ENCODE data around the gene IL1RAPL2. TPM values are rescaled to one million over a fixed set of nuclear protein-coding genes. Genes with fewer than 3 reads are reported as not detected.
"Not testable (repeated sequence)": the region's sequence is repeated elsewhere in the genome, so short reads cannot be mapped to it uniquely, and the experiment has no call there.

IL1RAPL2 gene
- total RNA-seq, 1 experiment from 2014 or later: not detected

- no peak overlapping the region for H3K4me3 ChIP-seq
- no peak overlapping the region for H3K27ac ChIP-seq
- H3K9me3 ChIP-seq (replicated peaks): no peaks in the 10 kb centered on the region
- no peaks in the 10 kb centered on the region for H3K27me3 ChIP-seq (replicated peaks)
- DNase-seq (ENCODE audit: low read depth in 1 of 2, low spot score in 2 of 2): no peak
- no peaks in the 10 kb centered on the region for H3K4me1 ChIP-seq (replicated peaks)
- no peaks in the 10 kb centered on the region for H3K36me3 ChIP-seq
Measured at GRCh38 chrX:105219454-105220401, 653.7 kb downstream of the IL1RAPL2 start.

DNA sequence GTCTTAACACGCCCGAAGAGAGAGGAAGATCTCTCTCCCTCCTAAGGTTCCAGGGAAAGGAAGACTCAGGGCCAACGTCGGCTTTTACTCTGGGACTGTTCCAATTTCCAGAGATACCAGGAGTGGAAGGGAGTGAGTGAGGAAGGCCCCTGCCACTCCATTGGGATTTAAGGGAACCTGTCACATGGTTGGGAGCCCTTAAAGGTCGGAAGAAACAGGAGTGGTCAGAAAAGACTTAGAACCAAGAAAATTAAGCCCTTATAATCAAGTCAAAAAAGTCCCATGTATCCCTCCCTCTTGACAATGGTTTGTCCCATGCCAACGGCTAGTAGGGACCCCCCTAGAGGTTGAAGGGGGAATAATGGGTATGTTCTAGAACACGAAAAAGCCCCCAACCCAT lies 654.6 kb downstream of the IL1RAPL2 start, which contains the start of gene TEX13A:
Gene TEX13A (minus strand): TSS at position 59 of the 400 bp plus-strand sequence. CDS start 297 bp downstream, outside the sequence.
- Histone ChIP-seq H3K4me3 (no peak within 1 kb of the TSS), H3K27ac (no peak within 1 kb of the TSS), H3K9me3 (replicated peaks) (no peaks in the 10 kb centered on the region), H3K36me3 (no peaks in the 10 kb centered on the region), H3K4me1 (replicated peaks) (no peaks in the 10 kb centered on the region), H3K27me3 (replicated peaks) (no peaks in the 10 kb centered on the region)
- no peak for DNase-seq (ENCODE audit: low read depth in 1 of 2, low spot score in 2 of 2)

- no peak for DNase-seq (ENCODE audit: low read depth in 1 of 2, low spot score in 2 of 2)
- H3K36me3 ChIP-seq: no peaks in the 10 kb centered on the region
- no peaks in the 10 kb centered on the region for H3K27me3 ChIP-seq (replicated peaks)
- no peak overlapping the region for H3K27ac ChIP-seq
- H3K4me3 ChIP-seq: no peak overlapping the region
- H3K9me3 ChIP-seq (replicated peaks): no peaks in the 10 kb centered on the region
- no peaks in the 10 kb centered on the region for H3K4me1 ChIP-seq (replicated peaks)
Measured at GRCh38 chrX:105221374-105221773, 655.4 kb downstream of the IL1RAPL2 start.

- Histone ChIP-seq H3K4me1 (replicated peaks) (no peaks in the 10 kb centered on the region), H3K27ac (no peak overlapping the region), H3K36me3 (no peaks in the 10 kb centered on the region), H3K9me3 (replicated peaks) (no peaks in the 10 kb centered on the region), H3K27me3 (replicated peaks) (no peaks in the 10 kb centered on the region), H3K4me3 (no peak overlapping the region)
- DNase-seq (ENCODE audit: low read depth in 1 of 2, low spot score in 2 of 2): no peak
Measured at GRCh38 chrX:105226499-105226898, 660.5 kb downstream of the IL1RAPL2 start.

GRCh38 chrX:105228602-105229001 lies 662.6 kb downstream of the IL1RAPL2 start:
- no peak for DNase-seq (ENCODE audit: low read depth in 1 of 2, low spot score in 2 of 2)
- Histone ChIP-seq H3K36me3 (no peaks in the 10 kb centered on the region), H3K4me1 (replicated peaks) (no peaks in the 10 kb centered on the region), H3K9me3 (replicated peaks) (no peaks in the 10 kb centered on the region), H3K27me3 (replicated peaks) (no peaks in the 10 kb centered on the region), H3K27ac (no peak overlapping the region), H3K4me3 (no peak overlapping the region)

- Histone ChIP-seq H3K4me1 (replicated peaks) (no peaks in the 10 kb centered on the region), H3K9me3 (replicated peaks) (no peaks in the 10 kb centered on the region), H3K36me3 (no peaks in the 10 kb centered on the region), H3K27ac (no peak overlapping the region), H3K4me3 (no peak overlapping the region), H3K27me3 (replicated peaks) (no peaks in the 10 kb centered on the region)
- DNase-seq (ENCODE audit: low read depth in 1 of 2, low spot score in 2 of 2): no peak
Measured at GRCh38 chrX:105229146-105229545, 663.1 kb downstream of the IL1RAPL2 start.

DNA sequence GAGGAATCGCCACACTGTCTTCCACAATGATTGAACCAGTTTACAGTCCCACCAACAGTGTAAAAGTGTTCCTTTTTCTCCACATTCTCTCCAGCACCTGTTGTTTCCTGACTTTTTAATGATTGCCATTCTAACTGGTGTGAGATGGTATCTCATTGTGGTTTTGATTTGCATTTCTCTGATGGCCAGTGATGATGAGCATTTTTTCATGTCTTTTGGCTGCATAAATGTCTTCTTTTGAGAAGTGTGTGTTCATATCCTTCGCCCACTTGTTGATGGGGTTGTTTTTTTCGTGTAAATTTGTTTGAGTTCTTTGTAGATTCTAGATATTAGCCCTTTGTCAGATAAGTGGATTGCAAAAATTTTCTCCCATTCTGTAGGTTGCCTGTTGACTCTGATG lies 671.4 kb downstream of the IL1RAPL2 start:
- not testable (repeated sequence) for H3K36me3 ChIP-seq; H3K27ac ChIP-seq; H3K4me3 ChIP-seq; DNase-seq (ENCODE audit: low read depth in 1 of 2, low spot score in 2 of 2); H3K27me3 ChIP-seq (replicated peaks); H3K9me3 ChIP-seq (replicated peaks); H3K4me1 ChIP-seq (replicated peaks)

GRCh38 chrX:105241056-105241455 lies 675.1 kb downstream of the IL1RAPL2 start:
- Histone ChIP-seq H3K36me3 (no peaks in the 10 kb centered on the region), H3K27ac (no peak overlapping the region), H3K27me3 (replicated peaks) (no peaks in the 10 kb centered on the region), H3K4me1 (replicated peaks) (no peaks in the 10 kb centered on the region), H3K4me3 (no peak overlapping the region), H3K9me3 (replicated peaks) (no peaks in the 10 kb centered on the region)
- DNase-seq (ENCODE audit: low read depth in 1 of 2, low spot score in 2 of 2): no peak

DNA sequence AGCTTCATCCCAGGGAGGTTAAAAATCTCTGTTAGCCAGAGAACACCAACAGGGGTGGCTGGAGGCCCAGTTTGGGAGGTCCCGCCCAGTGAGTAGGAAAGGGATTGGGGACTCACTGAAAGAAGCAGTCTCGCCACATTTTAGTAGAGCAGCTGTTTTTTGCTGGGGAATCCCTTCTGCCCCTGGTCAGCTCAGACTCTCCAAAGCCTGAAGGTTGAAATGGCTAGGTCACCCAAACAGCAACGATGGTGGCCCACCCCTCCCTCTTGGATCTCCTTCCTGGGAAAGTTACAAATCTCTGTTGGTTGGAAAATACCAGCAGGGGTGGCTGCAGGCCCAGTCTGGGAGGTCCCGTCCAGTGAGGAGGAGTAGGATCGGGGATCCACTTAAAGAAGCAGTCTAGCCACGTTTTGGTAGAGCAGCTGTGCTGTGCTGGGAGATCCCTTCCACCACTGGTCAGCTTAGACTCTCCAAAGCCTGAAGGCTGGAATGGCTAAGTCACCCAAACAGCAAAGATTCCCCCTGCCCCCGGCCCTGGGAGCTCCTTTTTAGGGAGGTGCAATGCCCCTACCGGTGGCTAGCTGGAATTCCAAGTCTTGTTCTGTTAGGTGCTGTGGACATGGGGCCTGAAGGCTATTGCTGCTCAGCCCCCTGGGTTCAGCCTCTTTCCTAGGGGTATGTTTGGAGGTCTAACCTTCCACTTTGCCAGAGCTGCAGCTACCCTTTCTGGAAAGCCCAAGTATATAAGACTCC lies 694.5 kb downstream of the IL1RAPL2 start:
- no peak for DNase-seq (ENCODE audit: low read depth in 1 of 2, low spot score in 2 of 2)
- H3K27ac ChIP-seq: no peak overlapping the region
- H3K36me3 ChIP-seq: no peaks in the 10 kb centered on the region
- no peaks in the 10 kb centered on the region for H3K27me3 ChIP-seq (replicated peaks)
- no peaks in the 10 kb centered on the region for H3K4me1 ChIP-seq (replicated peaks)
- H3K9me3 ChIP-seq (replicated peaks): no peaks in the 10 kb centered on the region
- no peak overlapping the region for H3K4me3 ChIP-seq

DNA sequence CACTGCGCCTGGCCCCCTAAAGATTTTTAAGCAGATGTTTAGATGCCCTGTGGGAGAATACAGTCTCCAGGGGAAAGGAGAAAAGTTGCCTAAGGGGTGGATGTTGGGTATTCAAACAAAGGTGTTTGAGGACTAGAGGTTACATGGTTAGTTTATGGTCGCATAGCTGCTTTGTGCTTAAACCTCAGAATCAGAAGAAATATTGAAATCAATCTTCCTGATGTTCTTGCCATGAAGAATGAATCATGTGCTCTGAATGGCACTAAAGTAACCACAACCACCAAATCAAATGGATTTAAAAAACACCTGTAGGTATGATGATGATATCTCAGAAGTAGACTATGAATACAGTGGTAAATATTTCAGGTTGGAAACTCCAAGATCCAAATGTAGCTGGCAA lies 697.2 kb downstream of the IL1RAPL2 start:
- DNase-seq (ENCODE audit: low read depth in 1 of 2, low spot score in 2 of 2): no peak
- no peaks in the 10 kb centered on the region for H3K27me3 ChIP-seq (replicated peaks)
- H3K4me1 ChIP-seq (replicated peaks): no peaks in the 10 kb centered on the region

DNA sequence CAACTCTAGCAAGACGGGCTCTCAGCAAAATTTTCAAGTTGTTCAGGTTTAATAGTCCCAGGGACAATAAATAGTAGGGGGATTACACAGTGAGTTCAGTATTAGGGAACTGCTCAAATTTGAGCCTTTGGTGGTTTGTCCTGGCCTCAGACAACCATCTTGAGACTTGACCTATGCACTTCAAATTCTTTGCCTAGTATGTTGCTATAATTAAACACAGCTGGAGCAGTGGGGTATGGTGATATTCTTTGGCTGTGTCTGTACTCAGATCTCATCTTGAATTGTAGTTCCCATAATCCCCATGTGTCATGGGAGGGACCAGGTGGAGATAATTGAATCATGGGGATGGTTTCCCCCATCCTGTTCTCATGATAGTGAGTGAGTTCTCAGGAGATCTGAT lies 697.8 kb downstream of the IL1RAPL2 start:
- DNase-seq (ENCODE audit: low read depth in 1 of 2, low spot score in 2 of 2): no peak

More for the DNA sequence above, 697.2 kb downstream of the IL1RAPL2 start:
- H3K4me3 ChIP-seq: no peak overlapping the region
- no peaks in the 10 kb centered on the region for H3K36me3 ChIP-seq
- H3K27ac ChIP-seq: no peak overlapping the region
- H3K9me3 ChIP-seq (replicated peaks): no peaks in the 10 kb centered on the region

DNA sequence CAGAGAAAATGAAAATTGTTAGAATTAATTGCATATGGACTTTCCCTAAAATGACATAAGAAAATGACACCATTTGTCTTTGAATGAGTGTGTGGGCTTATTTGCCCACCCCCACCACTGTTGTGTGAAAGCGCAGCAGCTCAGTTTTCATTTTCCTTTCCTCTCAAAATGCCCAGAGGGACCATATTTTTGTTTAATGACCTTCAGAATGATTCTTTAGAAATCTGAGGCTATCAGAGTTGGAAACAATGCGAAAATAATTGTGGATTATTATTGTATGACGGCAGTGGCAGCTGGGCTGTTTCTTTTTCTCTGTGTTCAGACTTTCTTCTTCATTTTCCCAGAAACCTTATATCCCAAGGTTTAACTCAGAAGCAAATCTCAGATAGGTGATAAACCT lies 699.1 kb downstream of the IL1RAPL2 start:
- Histone ChIP-seq H3K27ac (no peak overlapping the region), H3K36me3 (no peaks in the 10 kb centered on the region), H3K9me3 (replicated peaks) (no peaks in the 10 kb centered on the region), H3K4me1 (replicated peaks) (no peaks in the 10 kb centered on the region), H3K4me3 (no peak overlapping the region), H3K27me3 (replicated peaks) (no peaks in the 10 kb centered on the region)
- no peak for DNase-seq (ENCODE audit: low read depth in 1 of 2, low spot score in 2 of 2)

More for the DNA sequence above, 697.8 kb downstream of the IL1RAPL2 start:
- H3K4me3 ChIP-seq: no peak overlapping the region
- H3K4me1 ChIP-seq (replicated peaks): no peaks in the 10 kb centered on the region
- H3K9me3 ChIP-seq (replicated peaks): no peaks in the 10 kb centered on the region
- H3K36me3 ChIP-seq: no peaks in the 10 kb centered on the region
- H3K27ac ChIP-seq: no peak overlapping the region
- no peaks in the 10 kb centered on the region for H3K27me3 ChIP-seq (replicated peaks)

DNA sequence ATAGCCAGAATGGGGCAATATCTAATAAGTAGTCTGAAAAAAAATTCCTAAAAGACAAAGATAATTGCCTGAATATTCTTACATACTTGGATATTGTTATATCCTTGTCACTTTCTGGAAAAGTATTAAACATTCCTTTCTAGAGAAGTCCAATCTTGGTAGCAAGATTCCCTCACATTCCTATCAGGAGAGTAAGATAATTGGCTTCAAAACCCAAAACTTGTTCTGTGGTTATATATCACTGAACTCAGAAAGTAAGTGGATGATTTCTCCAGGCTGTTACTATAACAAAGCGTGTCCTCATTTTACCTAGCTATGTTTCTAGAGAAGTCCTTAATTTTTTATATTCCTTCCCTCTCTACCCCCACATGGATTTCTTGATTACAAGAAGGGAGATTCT lies 700.5 kb downstream of the IL1RAPL2 start:
- Histone ChIP-seq H3K27ac (no peak overlapping the region), H3K9me3 (replicated peaks) (no peaks in the 10 kb centered on the region), H3K4me3 (no peak overlapping the region), H3K4me1 (replicated peaks) (no peaks in the 10 kb centered on the region), H3K27me3 (replicated peaks) (no peaks in the 10 kb centered on the region), H3K36me3 (no peaks in the 10 kb centered on the region)
- DNase-seq (ENCODE audit: low read depth in 1 of 2, low spot score in 2 of 2): no peak

- H3K4me3 ChIP-seq: no peak overlapping the region
Measured at GRCh38 chrX:105267167-105267566, 701.2 kb downstream of the IL1RAPL2 start.

More at GRCh38 chrX:105267167-105267566, 701.2 kb downstream of the IL1RAPL2 start:
- no peaks in the 10 kb centered on the region for H3K9me3 ChIP-seq (replicated peaks)
- H3K36me3 ChIP-seq: no peaks in the 10 kb centered on the region
- no peaks in the 10 kb centered on the region for H3K4me1 ChIP-seq (replicated peaks)
- H3K27me3 ChIP-seq (replicated peaks): no peaks in the 10 kb centered on the region
- no peak overlapping the region for H3K27ac ChIP-seq
- DNase-seq (ENCODE audit: low read depth in 1 of 2, low spot score in 2 of 2): no peak

All from SJSA1 (cell line).